ENCODE results near the gene CD300H.

CD300H gene

GRCh38 chr17:74604200-74604599, 36.9 kb upstream of the CD300H start:
- DNase-seq (ENCODE audit: low read depth, low spot score) = no peak
- no peak for TF ChIP-seq POLR2AphosphoS5 (IDR thresholded peaks at IDR 0.05; ENCODE audit: borderline replicate concordance, low read depth, low read length)
- no peak for TF ChIP-seq EZH2 (IDR thresholded peaks at IDR 0.05)
- TF ChIP-seq FOXP2 (optimal IDR thresholded peaks at IDR 0.05; ENCODE audit: control extremely low read depth, extremely low read length, insufficient read depth) = no peak
- Histone ChIP-seq H3K9ac (ENCODE audit: insufficient read length) (no peak overlapping the region), H3K4me3 (no peak overlapping the region), H3K36me3 (ENCODE audit: insufficient read depth, low read length) (no peaks in the 10 kb centered on the region), H3K27ac (no peak overlapping the region), H3K9me3 (ENCODE audit: low read depth, low read length) (no peaks in the 10 kb centered on the region)

DNA sequence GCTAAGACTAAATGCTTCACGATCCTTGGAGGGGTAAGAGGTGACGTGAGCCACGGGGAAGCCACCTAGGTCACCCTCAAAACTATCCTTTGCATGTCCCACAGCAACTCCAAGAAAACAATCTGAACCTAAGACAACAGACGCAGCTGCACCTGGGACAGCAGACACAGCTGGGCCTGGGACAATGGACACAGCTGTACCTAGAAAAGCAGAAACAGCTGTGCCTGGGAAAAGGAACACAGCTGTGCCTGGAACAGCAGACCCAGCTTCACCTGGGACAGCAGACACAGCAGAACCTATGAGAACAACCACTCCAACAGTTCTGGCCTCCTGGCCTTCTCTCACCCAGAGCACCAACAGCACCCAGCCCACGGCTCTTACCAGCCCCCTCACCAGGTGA, 36.4 kb upstream of the CD300H start:
- TF ChIP-seq FOXP2 (optimal IDR thresholded peaks at IDR 0.05; ENCODE audit: control extremely low read depth, extremely low read length, insufficient read depth) (no peak), POLR2AphosphoS5 (IDR thresholded peaks at IDR 0.05; ENCODE audit: borderline replicate concordance, low read depth, low read length) (no peak), EZH2 (IDR thresholded peaks at IDR 0.05) (no peak)
- no peak for DNase-seq (ENCODE audit: low read depth, low spot score)
- H3K27ac ChIP-seq = no peak overlapping the region
- H3K4me3 ChIP-seq = no peak overlapping the region
- H3K9me3 ChIP-seq (ENCODE audit: low read depth, low read length) = no peaks in the 10 kb centered on the region
- no peaks in the 10 kb centered on the region for H3K36me3 ChIP-seq (ENCODE audit: insufficient read depth, low read length)
- no peak overlapping the region for H3K9ac ChIP-seq (ENCODE audit: insufficient read length)

DNA sequence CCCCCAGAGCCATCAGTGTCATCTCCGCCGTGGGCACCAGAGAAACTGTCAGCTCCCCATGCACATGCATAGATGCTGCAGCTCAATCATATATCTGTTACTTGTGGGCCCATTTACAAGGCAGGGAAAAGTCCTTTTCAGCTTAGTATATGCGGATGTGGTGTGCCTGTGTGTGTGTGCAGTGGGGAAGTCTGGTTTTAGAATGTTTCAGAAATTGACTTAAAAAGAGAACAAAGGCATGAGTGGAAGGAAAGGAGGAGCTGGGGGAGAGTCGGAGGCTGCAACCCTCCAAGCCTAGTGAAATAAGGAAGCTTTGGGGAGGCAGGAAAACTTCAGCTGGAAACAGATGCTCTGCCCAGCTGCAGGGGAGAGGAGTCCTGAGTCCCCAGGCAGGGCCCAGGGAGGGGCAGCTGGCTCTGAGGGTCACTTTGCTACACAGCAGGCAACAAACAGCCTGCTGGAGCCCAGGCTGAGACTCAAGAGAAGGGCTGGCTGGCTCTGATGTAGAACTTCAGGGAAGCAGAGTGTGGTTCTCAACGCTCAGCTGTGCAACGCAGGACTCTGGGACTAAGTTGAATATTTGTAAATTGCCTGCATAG, 35.8 kb upstream of the CD300H start:
- TF ChIP-seq EZH2 (IDR thresholded peaks at IDR 0.05) (no peak), POLR2AphosphoS5 (IDR thresholded peaks at IDR 0.05; ENCODE audit: borderline replicate concordance, low read depth, low read length) (no peak), FOXP2 (optimal IDR thresholded peaks at IDR 0.05; ENCODE audit: control extremely low read depth, extremely low read length, insufficient read depth) (no peak)
- Histone ChIP-seq H3K27ac (no peak overlapping the region), H3K9me3 (ENCODE audit: low read depth, low read length) (no peaks in the 10 kb centered on the region), H3K9ac (ENCODE audit: insufficient read length) (no peak overlapping the region), H3K36me3 (ENCODE audit: insufficient read depth, low read length) (no peaks in the 10 kb centered on the region), H3K4me3 (no peak overlapping the region)
- DNase-seq (ENCODE audit: low read depth, low spot score) = no peak

DNA sequence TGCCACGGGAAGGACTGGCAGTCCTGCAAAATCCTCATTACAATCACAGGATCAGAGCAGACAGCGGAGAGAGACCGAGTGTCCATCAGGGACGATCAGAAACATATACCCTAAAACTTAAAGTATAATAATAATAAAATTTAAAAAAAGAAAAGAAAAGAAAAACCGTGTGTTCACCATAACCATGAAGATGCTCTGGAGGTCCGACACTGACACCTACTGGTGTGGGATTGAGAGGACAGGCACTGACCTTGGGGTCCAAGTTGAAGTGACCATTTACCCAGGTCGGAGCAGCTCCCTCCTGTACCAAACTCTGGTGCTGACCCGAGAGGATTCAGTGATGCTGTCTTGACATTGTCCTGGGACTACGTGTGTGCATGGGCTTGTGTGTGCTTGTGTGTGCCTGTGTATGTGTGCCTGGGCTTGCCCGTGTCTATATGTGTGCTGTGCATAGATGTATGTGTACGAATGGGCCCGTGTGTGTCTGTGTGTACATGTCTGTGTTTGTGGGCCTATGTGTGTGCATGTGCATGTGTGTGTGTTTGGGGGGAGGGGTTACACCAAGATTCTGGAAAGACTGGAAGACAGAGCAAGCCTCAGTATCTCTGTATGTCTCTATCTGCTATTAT, 34.7 kb upstream of the CD300H start:
- no peak for TF ChIP-seq FOXP2 (optimal IDR thresholded peaks at IDR 0.05; ENCODE audit: control extremely low read depth, extremely low read length, insufficient read depth)
- no peak for TF ChIP-seq POLR2AphosphoS5 (IDR thresholded peaks at IDR 0.05; ENCODE audit: borderline replicate concordance, low read depth, low read length)
- TF ChIP-seq EZH2 (IDR thresholded peaks at IDR 0.05) = no peak
- Histone ChIP-seq H3K27ac (no peak overlapping the region), H3K4me3 (no peak overlapping the region), H3K9ac (ENCODE audit: insufficient read length) (no peak overlapping the region), H3K9me3 (ENCODE audit: low read depth, low read length) (no peaks in the 10 kb centered on the region), H3K36me3 (ENCODE audit: insufficient read depth, low read length) (no peaks in the 10 kb centered on the region)
- no peak for DNase-seq (ENCODE audit: low read depth, low spot score)

GRCh38 chr17:74599448-74599939, 32.2 kb upstream of the CD300H start:
- TF ChIP-seq POLR2AphosphoS5 (IDR thresholded peaks at IDR 0.05; ENCODE audit: borderline replicate concordance, low read depth, low read length) = no peak
- no peak for TF ChIP-seq EZH2 (IDR thresholded peaks at IDR 0.05)
- TF ChIP-seq FOXP2 (optimal IDR thresholded peaks at IDR 0.05; ENCODE audit: control extremely low read depth, extremely low read length, insufficient read depth) = no peak
- Histone ChIP-seq H3K4me3 (no peak overlapping the region), H3K9ac (ENCODE audit: insufficient read length) (no peak overlapping the region), H3K36me3 (ENCODE audit: insufficient read depth, low read length) (no peaks in the 10 kb centered on the region), H3K9me3 (ENCODE audit: low read depth, low read length) (no peaks in the 10 kb centered on the region), H3K27ac (no peak overlapping the region)
- no peak for DNase-seq (ENCODE audit: low read depth, low spot score)

- H3K27ac ChIP-seq = no peak overlapping the region
- no peak for DNase-seq (ENCODE audit: low read depth, low spot score)
- no peak overlapping the region for H3K4me3 ChIP-seq
- no peaks in the 10 kb centered on the region for H3K36me3 ChIP-seq (ENCODE audit: insufficient read depth, low read length)
- TF ChIP-seq EZH2 (IDR thresholded peaks at IDR 0.05) (no peak), FOXP2 (optimal IDR thresholded peaks at IDR 0.05; ENCODE audit: control extremely low read depth, extremely low read length, insufficient read depth) (no peak), POLR2AphosphoS5 (IDR thresholded peaks at IDR 0.05; ENCODE audit: borderline replicate concordance, low read depth, low read length) (no peak)
- no peak overlapping the region for H3K9ac ChIP-seq (ENCODE audit: insufficient read length)
- no peaks in the 10 kb centered on the region for H3K9me3 ChIP-seq (ENCODE audit: low read depth, low read length)
Observed at GRCh38 chr17:74599023-74599399, 31.7 kb upstream of the CD300H start.

- H3K36me3 ChIP-seq (ENCODE audit: insufficient read depth, low read length) = no peaks in the 10 kb centered on the region
- no peak for DNase-seq (ENCODE audit: low read depth, low spot score)
Observed at GRCh38 chr17:74598346-74599022, 31.2 kb upstream of the CD300H start.

DNA sequence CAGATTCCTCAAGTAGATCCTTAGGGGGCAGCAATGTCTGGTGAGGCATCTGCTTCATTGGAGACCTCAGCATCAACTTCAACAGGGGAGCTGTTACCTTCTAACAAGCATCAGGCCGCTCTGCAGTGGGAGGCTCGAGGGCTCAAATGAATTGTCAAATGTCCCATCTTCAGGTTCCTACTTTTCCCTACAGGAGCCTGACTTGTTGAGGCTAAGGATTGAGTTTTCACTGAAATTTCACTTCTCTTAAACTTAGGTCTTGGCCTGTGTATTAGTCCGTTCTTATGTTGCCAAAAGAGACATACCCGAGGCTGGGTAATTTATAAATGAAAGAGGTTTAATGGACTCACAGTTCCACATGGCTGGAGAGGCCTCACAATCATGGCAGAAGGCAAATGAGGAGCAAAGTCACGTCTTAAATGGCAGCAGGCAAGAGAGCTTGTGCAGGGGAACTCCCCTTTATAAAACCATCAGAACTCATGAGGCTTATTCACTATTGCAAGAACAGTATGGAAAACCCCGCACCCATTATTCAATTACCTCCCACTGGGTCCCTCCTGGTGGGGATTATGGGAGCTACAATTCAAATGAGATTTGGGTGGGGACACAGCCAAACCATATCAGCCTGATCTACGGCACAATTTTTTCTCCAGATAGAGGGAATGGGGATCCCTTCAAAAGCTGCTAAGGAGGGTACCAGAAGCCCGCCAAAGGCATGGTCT, 29.9 kb upstream of the CD300H start:
- no peaks in the 10 kb centered on the region for H3K9me3 ChIP-seq (ENCODE audit: low read depth, low read length)
- TF ChIP-seq FOXP2 (optimal IDR thresholded peaks at IDR 0.05; ENCODE audit: control extremely low read depth, extremely low read length, insufficient read depth) (no peak), EZH2 (IDR thresholded peaks at IDR 0.05) (no peak), POLR2AphosphoS5 (IDR thresholded peaks at IDR 0.05; ENCODE audit: borderline replicate concordance, low read depth, low read length) (no peak)
- DNase-seq (ENCODE audit: low read depth, low spot score) = peak; percentile 8
- no peaks in the 10 kb centered on the region for H3K36me3 ChIP-seq (ENCODE audit: insufficient read depth, low read length)
- no peak overlapping the region for H3K9ac ChIP-seq (ENCODE audit: insufficient read length)
- no peak overlapping the region for H3K4me3 ChIP-seq
- H3K27ac ChIP-seq = no peak overlapping the region

More at GRCh38 chr17:74598346-74599022, 31.2 kb upstream of the CD300H start:
- Histone ChIP-seq H3K27ac (no peak overlapping the region), H3K9me3 (ENCODE audit: low read depth, low read length) (no peaks in the 10 kb centered on the region), H3K9ac (ENCODE audit: insufficient read length) (no peak overlapping the region), H3K4me3 (no peak overlapping the region)
- no peak for TF ChIP-seq POLR2AphosphoS5 (IDR thresholded peaks at IDR 0.05; ENCODE audit: borderline replicate concordance, low read depth, low read length)
- no peak for TF ChIP-seq EZH2 (IDR thresholded peaks at IDR 0.05)
